H7 (cell line): ENCODE data around the gene LCN6. TPM values are rescaled to one million over a fixed set of nuclear protein-coding genes. Genes with fewer than 3 reads are reported as not detected.
"Not testable (repeated sequence)": the region's sequence is repeated elsewhere in the genome, so short reads cannot be mapped to it uniquely, and the experiment has no call there.

Experiments used
- DNase-seq: peaks from one replicate; pipeline ENCODE4 v3.0.0; 2012
- H3K27me3 ChIP-seq: 2 replicates; pipeline ENCODE4 v1.6.0; 2011; ENCODE audit warnings: mild to moderate bottlenecking, low read length; ENCODE audit not compliant: control insufficient read depth, insufficient read depth
- H3K36me3 ChIP-seq: replicated peaks from 2 replicates; pipeline ENCODE4 v1.5.1; 2011; ENCODE audit warnings: low read length; ENCODE audit not compliant: control insufficient read depth, insufficient read depth
- H3K4me3 ChIP-seq: 2 replicates; pipeline ENCODE4 v1.5.1; 2011; ENCODE audit warnings: low read depth, mild to moderate bottlenecking, control low read depth, low read length, moderate library complexity; ENCODE audit not compliant: insufficient read depth
- total RNA-seq: library from RNA; depleted of rRNA; stranded (reverse); fragments of >200 nt; shearing (Covaris generic); gene quantifications from 2 replicates; pipeline ENCODE4 v1.2.3, GENCODE V29; 2014; rRNA removed

The LCN6 gene, protein sequence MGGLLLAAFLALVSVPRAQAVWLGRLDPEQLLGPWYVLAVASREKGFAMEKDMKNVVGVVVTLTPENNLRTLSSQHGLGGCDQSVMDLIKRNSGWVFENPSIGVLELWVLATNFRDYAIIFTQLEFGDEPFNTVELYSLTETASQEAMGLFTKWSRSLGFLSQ
- total RNA-seq: not detected in 2 replicates

DNA sequence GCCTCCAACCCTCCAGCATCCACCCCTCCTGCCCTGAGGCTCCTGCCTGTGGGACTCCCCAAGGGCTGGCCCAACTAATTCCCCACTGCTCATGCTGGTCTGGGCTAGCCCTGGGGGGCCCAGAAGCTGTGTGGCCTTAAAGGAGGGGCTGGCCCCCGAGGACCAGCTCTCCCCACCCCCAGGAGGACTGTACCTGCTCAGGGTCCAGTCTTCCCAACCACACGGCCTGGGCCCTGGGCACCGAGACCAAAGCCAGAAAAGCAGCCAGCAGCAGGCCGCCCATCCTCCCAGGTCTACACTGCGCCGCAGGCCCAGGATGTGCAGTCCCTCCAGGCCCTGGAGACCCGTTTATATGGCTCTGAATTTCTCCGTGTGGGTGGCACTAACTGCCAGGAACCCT, at the start of gene LCN6:
Gene LCN6 (minus strand): TSS at position 325 of the 400 bp plus-strand sequence. CDS start 42 bp downstream, at position 283.
- no peaks in the 10 kb centered on the region for H3K36me3 ChIP-seq
- H3K27me3 ChIP-seq: no peaks in the 10 kb centered on the region
- DNase-seq: no peak
- no peak within 1 kb of the TSS for H3K4me3 ChIP-seq

DNA sequence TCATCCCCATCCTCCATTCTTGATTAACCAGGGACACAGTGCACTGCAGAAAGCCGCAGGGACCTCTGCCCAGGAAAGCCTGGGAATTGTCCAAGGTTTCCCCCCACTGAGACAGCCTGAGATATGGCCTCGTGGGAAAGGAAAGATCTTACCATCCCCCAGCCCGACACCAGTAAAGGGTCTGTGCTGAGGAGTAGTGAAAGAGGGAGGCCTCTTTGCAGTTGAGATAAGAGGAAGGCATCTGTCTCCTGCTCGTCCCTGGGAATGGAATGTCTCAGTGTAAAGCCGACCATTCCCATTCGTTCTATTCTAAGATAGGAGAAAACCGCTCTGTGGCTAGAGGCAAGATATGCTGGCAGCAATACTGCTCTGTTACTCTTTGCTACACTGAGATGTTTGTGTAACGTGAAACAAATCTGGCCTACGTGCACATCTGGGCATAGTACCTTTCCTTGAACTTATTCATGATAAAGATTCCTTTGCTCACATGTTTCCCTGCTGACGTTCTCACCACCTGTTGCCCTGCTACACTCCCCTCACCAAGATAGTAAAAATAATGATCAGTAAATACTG, 48.5 kb upstream of the LCN6 start:
- peaks cover 14% of the 10 kb centered on the region; the same call in 1 of the 2 replicates for H3K27me3 ChIP-seq
- not testable (repeated sequence) for H3K36me3 ChIP-seq, DNase-seq, H3K4me3 ChIP-seq

- Histone ChIP-seq H3K36me3 (no peaks in the 10 kb centered on the region; the same call in 1 of the 2 replicates), H3K4me3 (no peak within 1 kb of the TSS), H3K27me3 (peaks cover 14% of the 10 kb centered on the region; the same call in 1 of the 2 replicates)
- no peak for DNase-seq
These were observed 48.0 kb upstream of the LCN6 start, which contains the start of gene CCDC183 for GRCh38 chr9:136796238-136796774. Gene CCDC183 (plus strand): TSS chr9:136796338. CDS start chr9:136796398, 60 bp downstream.

GRCh38 chr9:136795000-136795348, 46.6 kb upstream of the LCN6 start:
- H3K27me3 ChIP-seq: peaks cover 14% of the 10 kb centered on the region; the same call in 1 of the 2 replicates
- no peaks in the 10 kb centered on the region; the same call in 1 of the 2 replicates for H3K36me3 ChIP-seq
- no peak for DNase-seq
- H3K4me3 ChIP-seq: no peak overlapping the region

DNA sequence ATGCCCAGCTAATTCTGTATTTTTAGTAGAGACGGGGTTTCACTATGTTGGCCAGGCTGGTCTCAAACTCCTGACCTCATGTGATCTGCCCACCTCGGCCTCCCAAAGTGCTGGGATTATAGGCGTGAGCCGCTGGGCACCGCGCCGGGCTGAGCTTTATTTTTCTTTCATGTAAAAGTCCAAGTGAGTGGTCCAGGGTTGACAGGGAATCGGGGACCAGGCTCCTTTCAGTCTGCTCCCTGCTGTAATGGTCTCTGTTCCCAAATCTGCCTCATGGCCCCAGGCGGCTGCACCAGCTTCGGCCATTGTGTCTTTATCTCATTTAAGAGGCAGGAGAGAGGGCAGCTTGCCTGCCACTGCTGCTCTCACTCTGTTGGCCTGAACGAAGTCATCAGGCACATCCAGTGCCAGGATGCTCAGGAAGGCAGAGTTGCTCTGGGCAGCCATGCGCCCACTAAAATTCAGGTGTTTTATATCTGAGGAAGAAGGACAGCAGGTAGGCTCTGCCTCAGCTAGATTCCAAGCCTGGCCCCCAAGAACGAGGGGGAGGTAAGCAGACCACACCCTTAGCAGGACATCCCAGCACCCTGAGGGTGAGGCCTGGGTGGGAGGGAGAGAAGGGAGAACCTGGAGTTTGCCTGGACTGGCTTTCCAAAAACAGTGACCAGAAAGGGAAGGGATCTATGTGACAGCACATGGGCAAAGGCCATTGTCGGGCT, 46.1 kb upstream of the LCN6 start:
- no peak overlapping the region for H3K4me3 ChIP-seq
- H3K27me3 ChIP-seq: peaks cover 10% of the 10 kb centered on the region; the same call in 1 of the 2 replicates
- no peaks in the 10 kb centered on the region; the same call in 1 of the 2 replicates for H3K36me3 ChIP-seq
- DNase-seq: no peak

GRCh38 chr9:136793086-136793946, 45.0 kb upstream of the LCN6 start:
- Histone ChIP-seq H3K36me3 (no peaks in the 10 kb centered on the region; the same call in 1 of the 2 replicates), H3K4me3 (no peak overlapping the region), H3K27me3 (no peaks in the 10 kb centered on the region; the same call in 1 of the 2 replicates)
- DNase-seq: peak; percentile 56

DNA sequence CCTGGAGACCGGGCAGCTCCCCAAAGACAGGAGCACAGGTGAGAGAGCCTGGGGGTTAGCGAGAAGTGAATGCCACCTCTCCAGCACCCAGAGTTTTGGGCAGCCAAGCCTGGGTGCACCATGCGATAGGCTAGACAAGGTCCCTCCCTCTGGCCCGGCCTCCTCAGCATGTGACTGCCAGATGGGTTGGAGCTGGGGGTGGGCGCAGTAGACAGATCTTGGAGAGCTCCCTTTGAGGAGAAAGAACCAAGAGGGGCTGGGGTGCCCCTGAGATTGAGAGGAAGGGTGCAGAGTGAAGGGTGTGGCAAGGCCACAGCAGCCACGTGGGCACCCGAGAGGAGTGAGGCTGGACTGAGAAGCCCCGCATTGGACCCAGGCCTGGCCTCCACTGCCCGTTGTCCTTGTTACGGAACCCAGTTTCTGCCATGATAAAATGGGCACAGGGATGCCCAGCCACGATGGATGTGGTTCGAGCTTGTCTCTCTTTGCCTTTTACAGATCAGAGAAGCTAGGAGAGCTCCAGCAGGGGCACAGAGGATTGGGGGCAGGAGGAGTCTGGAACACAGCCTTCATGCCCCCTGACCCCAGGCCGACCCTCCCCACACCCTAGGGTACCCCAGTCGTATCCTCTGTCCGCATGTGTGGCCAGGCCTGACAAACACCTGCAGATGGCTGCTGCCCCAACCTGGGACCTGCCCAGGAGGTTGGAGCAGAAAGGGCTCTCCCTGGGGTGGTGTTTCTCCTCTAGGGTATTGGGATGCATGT, 44.2 kb upstream of the LCN6 start:
- H3K27me3 ChIP-seq: no peaks in the 10 kb centered on the region; the same call in 1 of the 2 replicates
- DNase-seq: no peak
- no peaks in the 10 kb centered on the region; the same call in 1 of the 2 replicates for H3K36me3 ChIP-seq
- H3K4me3 ChIP-seq: no peak overlapping the region

DNA sequence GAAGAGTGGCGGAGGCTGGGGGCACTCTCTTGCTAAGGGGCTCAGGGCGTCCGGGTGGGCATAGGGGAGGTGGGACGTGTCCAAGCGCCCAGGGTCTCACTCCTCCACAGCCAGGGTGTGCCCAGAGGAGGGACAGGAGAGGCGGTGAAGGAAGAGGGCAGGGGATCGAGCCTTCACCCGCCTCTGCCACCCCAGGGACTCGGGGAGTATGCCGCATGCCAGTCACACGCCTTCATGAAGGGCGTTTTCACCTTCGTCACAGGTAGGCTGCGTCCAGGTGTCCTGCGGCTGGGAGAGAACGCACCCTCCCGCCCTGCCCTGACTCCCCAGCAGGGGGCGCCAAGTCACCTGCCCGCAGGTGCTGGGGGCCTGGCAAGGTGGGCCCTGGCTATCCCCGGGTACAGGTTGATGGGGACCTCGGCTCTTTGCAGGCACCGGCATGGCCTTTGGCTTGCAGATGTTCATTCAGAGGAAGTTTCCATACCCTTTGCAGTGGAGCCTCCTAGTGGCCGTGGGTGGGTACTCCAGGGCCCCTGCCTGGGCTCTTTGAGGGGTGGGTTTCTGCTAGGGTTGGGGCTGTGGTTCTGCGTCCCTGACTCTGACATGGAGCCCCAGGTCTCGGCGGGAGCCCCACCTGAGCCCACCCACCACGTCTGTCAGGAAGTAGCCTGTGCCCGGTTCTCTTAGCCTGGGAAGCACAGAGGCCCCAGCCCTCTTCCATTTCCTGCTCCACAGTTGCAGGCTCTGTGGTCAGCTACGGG, 43.4 kb upstream of the LCN6 start:
- peak; percentile 95 for DNase-seq
- peak overlapping the region; percentile 76 for H3K4me3 ChIP-seq
- no peaks in the 10 kb centered on the region; the same call in 1 of the 2 replicates for H3K36me3 ChIP-seq
- no peaks in the 10 kb centered on the region; the same call in 1 of the 2 replicates for H3K27me3 ChIP-seq

DNA sequence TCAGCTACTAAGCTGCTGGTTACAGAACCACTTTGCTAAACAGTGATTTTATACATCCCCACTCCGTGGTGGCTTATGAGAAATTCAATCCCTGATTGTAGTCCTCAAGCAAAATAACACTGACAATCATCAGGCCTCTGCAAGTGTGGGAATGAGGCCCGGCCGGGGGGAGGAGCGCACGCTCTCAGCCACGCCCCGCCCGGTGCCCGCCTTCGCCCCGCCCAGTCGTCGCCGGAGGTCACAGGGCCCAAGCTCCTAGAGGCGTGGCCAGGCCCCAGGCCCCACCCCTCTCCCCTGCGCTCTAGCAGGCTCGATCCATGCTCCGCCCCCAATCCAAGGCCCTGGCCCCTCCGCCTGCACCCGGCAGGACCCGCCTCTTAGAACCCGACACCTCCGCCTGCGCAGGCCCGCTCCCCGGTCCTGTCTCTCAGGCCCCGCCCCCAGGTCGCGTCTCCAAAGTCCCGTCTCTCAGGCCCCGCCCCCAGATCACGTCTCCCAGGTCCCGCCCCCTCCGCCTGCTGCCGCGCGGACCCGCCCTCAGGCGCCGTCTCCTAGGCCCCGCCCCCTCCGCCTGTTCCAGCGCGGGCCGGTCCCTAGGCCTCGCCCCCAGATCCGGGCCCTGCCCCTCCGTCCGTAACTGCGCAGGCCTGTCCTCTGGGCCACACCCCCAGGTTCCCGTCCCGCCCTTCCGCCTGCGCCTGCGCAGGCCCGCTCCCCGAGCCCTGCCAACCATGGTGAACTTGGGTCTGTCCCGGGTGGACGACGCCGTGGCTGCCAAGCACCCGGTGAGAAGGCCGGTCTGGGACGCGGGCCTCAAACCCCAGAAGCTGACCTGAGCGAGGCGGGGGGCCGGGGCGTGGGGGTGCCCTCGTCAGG, 42.6 kb upstream of the LCN6 start, which contains the start of gene TMEM141:
Gene TMEM141 (plus strand): TSS at position 705 of the 876 bp plus-strand sequence. CDS start 27 bp downstream, at position 732.
- Histone ChIP-seq H3K27me3 (no peaks in the 10 kb centered on the region; the same call in 1 of the 2 replicates), H3K4me3 (peak within 1 kb of the TSS; percentile 76), H3K36me3 (no peaks in the 10 kb centered on the region; the same call in 1 of the 2 replicates)
- DNase-seq: peak; percentile 100

GRCh38 chr9:136789523-136789937, 41.2 kb upstream of the LCN6 start:
- no peak for DNase-seq
- Histone ChIP-seq H3K27me3 (no peaks in the 10 kb centered on the region), H3K36me3 (no peaks in the 10 kb centered on the region; the same call in 1 of the 2 replicates), H3K4me3 (no peak overlapping the region)

DNA sequence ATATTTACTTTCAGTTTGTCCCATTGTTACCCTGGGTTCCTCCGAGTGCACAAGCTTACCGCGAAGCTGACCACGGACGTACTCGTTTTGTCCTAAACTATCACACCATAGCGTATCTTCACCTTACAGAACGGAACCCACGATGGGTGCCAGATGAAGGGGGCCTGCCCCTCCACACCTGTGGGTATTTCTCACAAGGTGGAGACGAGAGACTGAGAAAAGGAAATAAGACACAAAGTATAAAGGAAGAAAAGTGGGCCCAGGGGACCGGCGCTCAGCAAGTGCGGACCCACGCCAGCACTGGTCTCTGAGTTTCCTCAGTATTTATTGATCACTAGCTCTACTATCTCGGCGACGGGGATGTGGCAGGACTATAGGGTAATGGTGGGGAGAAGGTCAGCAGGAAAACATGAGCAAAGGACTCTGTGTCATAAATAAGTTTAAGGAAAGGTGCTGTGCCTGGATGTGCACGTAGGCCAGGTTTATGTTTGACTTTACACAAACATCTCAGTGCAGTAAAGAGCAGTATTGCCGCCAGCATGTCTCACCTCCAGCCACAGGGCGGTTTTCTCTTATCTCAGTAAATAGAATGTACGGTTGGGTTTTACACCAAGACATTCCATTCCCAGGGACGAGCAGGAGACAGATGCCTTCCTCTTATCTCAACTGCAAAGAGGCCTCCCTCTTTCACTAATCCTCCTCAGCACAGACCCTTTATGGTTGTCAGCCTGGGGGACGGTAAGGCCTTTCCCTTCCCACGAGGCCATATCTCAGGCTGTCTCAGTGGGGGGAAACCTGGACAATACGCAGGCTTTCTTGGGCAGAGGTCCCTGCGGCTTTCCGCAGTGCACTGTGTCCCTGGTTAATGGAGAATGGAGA, 40.6 kb upstream of the LCN6 start:
- not testable (repeated sequence) for H3K36me3 ChIP-seq, H3K4me3 ChIP-seq, DNase-seq, H3K27me3 ChIP-seq
